CD4-positive, alpha-beta T cell treated with Interleukin-6 at 100 ng/mL for 8 hours (primary cell): ENCODE measurements around the gene P3H4.
A peak's percentile ranks its signal among the peaks of the same experiment; 100 is the strongest.
"Not testable (repeated sequence)": the region's sequence is repeated elsewhere in the genome, so short reads cannot be mapped to it uniquely, and the experiment has no call there.

Experiments
- DNase-seq: peaks from one replicate; pipeline ENCODE4 v3.0.0-alpha.2; 2020; ENCODE audit warnings: mixed read lengths, low spot score

P3H4 gene

DNA sequence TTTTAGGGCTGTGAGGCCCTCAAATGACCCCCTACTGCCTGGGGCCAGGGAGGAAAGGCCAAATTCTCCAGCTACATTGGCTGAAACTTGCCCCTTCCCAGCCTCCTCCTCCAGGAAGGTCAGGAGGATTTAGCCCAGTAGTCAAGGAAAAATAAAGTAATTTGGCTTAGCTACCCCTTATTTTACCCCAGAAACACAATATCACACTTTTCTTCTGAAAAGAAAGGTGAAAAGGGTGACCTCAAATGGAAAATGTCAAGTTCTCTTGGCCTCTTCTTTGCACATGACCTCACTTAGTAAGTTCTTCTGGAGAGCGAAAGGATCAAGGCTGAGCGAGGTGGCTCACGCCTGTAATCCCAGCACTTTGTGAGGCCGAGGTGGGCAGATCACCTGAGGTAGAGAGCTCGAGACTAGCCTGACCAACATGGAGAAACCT lies 17.2 kb downstream of the P3H4 start:
- no peak for DNase-seq

DNA sequence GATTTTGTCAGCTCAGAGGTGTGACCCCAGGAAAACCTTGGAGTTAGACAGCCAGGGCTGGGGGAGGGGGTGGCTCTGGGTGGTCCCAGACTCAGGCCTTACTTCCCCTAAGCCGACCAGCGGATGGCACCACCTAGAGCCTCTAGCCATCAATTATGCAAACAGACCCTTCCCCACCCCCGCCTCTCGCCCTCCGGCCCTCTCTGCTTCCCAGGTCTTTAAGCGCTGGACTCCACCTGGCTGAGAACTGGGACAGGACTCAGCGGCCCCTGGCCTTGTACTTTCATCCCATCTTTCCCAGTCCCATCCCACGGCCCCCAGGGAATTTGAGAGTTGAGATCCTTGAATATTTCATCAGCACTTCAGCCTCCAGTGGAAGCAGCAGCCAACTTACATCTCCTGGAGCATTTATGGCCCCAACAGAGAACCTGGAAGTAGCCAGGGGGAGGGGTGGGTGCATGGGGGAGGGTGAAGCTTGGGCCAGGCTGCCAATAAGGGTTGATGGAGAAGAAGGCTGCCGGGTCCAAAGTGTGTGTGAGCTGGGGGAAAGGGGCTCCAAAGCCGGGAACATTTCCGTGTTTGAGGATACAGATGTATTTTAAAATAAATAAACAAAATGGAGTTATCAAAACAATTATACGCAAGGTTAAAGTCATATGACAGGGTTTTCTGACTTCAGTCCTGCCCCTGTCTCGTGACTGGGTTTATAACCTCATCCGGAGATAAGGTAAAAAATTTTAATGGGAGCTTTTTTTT lies 17.8 kb downstream of the P3H4 start:
- no peak for DNase-seq

DNA sequence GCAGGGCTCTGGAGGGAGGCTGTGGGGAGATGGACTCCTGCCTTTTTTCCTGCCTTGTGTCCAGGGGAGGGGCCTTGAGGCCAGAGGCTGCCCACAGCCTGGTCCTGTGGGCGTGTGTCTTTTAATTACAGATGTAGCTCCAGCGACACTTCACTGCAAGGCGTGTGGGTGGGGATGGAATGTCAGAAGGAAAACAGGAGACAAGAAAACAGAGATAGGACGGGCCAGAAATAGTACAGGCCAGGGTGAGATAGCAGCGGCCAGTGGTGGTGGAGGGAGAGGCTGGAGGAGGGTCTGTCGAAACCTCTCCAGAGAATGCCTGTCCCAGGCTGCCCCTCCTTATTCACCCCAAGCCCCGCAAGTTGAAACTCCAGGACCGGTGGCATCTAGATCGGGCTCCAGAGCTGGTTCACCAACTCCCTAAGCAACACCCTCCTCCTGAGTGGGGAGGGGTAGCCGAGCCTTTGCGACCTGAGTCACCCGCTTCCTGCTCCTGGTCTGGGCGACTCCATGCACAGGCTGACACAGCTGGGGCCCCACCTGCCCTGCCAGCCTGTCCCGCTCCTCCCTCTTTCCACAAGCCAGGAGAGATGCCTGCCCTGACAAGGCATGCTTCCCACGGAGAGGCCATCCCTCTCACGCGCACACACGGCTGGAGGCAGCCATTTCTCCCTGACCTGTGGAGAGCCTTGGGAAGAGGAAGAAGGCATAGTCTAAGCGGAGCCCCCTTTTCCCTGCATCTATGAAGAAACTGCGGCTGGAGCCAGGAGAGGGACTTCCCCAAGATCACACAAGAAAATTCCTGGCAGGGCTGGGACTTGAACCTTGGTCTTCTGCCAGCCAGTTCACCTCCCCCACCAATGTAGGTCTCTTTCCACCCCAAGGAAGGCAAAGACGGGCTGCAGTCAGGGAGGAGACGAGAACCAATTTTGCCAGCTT lies 18.6 kb downstream of the P3H4 start:
- DNase-seq: no peak

DNA sequence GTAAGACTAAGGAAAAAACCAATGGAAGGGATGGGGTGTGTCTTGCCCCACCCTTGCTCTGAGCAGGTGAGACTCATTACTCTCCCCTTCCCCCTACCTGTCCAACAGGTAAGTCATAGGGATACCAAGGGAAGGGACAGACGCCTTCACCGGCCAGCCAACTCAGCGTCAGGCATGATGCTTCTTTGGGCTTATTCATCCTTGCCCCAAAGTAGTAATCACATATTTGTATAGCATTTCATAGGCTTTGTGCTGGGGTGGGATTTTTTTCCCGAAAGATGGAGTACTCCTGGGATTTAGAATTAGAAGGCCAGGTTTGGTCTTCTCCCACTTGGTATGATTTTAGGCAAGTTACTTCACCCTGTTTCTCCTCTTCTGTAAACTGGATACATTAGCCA lies 24.7 kb downstream of the P3H4 start:
- no peak for DNase-seq

DNA sequence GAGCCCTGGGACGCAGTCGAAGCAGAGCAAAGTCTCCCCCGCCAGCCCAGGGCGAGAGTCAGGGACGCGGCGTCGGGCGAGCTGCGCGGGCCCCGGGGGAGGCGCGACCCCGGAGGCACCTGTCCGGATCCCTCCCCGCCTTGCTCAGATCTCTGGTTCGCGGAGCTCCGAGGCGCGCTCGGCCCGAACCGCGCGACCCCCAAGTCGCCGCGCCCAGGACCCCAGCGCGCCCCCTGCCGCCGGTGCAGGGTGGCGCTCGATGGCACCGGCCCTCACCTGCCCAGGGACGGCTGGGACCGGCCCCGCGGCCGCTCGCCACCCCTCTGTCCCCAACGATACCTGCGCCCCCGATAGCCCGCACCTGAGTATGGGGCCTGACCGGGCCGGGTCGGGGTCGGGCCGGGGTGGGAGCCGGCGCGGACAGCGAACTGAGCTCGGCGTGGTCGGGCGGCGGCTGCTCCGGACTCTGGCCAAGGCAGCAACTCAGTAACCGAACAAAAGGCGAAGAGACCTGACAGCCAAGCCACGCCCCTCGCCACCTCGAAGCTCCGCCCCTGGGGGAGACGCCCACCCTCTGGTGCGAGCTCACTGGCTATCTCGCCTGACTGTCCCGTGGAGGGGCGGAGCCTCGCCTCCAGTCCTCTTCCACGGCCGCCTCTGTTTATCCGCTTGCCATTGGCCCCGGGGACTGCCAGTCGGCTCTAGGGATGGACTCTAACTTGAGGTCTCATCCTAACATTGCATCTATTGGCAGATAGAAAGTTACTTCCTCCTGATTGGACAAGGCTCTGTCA lies 25.3 kb downstream of the P3H4 start, which contains the start of gene JUP:
TSS of gene JUP (minus strand) at position 485 of the 794 bp plus-strand sequence. CDS start 14,857 bp downstream, outside the sequence.
- peak; percentile 87 for DNase-seq

DNA sequence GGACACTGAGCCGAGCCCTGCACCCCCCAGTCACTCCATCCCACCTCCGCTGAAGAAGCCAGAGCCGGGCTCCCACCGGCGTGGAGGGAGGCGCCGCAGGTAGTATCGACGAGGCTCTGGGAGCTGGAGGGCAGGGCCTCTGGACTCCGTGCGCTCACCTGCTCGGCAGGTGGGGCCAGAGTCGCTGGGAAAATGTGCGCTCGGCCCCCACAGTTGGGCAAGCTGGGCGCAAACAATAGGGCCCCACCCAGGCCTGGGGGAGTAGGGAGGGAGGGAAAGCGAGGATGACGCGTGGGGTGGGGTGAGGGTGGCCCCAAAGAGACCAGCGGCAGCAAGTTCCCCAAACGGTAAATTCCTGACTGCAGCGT lies 25.9 kb downstream of the P3H4 start:
- no peak for DNase-seq

DNA sequence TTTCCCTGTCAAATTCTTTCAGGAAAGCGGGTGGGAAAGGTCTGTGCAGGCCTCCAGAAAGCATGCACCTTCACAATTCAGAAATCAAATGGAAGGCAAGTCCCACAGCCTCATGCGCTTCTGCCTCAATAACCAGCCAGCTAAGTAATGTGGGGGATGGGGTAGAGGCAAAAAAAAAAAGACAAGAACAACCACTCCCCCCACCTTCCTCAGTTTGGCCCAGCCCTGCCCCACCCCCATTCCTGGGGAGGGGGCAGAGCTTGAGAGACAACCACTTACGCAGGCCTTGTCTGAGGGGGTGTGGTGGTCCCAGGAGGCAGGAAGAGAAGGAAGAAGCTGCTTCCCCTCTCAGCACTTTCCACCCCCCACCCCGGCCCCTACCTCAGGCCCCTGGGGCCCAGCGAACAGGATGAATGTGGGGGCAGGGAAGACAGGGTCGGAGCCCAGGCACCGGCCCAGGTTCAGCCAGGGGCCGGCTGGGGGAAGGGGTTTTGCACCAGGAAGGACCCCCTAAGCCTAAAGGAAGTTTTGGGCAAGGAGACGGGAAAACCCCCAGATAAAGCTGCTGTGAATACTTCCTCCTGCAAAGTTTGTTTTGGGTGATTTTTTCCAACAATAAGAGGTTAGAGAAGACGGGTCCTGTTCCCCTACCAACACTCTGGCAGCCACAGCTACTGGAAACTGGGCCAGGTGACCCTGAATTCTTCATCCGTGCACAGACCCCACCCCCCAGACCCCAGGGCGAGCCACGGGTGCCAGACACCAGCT lies 26.5 kb downstream of the P3H4 start:
- no peak for DNase-seq

DNA sequence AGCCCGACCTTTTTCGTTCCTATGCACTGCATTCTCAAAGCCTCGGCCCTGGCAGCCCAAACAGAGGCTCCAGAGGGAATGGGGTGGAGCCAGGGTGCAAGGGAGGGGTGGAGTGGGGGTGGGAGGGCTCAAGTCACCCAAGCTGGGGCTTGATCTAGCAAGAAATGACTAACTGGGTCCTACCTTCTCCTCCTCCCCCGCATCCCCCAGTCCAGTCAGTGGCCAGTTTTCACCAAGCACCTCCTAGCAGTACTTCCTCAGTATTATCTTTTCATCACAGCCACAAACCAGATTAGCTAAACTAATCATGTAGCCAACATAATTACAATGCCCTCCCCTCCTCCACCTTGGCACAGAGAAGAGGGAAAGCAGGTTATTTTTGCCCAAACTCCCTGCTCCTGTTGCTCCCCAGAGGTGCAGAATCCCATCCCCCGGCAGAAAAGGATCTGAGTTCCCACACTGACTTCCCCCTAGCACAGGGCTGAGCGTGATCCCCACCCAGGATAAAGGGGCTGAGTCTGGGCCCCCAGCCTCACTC lies 27.5 kb downstream of the P3H4 start:
- DNase-seq: no peak

DNA sequence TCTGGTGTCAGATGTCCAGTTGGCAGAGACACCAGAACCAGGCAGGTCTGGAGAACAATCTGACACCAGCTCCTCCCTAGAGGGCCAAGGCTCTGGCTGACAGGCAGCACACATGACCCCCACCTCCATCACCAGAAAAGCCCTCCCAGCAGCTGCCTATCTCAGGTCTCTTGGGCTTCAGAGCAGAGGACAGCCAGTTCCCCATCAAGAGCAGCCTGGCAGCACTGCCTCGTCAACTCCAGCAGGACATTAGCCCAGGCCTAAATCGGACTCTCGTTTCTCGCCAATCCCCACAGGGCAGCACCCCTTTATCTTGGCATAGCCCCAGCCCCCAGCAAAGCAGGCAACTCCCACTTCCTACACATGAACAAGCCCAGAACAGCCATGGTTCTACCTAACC lies 29.6 kb downstream of the P3H4 start:
- no peak for DNase-seq

DNA sequence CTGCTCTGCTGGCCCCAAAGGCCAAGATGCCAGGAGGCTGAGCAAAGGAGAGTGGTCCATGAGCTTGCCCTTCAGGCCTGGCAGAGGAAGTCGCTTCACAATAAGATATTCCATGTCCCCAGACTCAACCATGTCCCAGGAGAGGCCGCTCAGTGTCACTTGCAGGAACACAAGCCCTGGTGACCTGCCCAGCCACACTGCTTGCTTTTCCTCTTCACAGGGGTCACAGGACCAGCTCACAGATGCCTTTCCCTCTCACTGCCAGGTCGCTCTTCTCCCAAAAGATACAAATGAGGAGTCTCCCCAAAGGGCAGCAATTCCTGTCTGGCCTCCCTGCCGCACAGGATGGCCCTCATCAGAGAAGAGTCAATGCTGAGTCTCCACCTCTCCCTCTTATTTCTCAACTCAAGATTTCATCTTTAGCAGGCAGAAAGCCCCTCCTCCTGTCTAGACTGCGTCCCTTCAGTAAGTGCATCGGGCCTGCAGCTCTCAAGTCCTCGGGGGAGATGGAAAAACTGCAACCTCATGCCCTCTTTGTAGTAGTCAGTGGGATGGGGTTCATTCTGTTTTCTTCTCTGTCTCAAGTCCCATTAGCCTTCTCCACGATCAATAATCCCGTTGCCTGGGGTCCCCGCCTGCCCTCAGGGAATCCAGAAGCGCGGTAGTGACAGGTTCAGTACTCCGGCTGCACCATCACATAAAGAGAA lies 30.2 kb downstream of the P3H4 start:
- DNase-seq: no peak

DNA sequence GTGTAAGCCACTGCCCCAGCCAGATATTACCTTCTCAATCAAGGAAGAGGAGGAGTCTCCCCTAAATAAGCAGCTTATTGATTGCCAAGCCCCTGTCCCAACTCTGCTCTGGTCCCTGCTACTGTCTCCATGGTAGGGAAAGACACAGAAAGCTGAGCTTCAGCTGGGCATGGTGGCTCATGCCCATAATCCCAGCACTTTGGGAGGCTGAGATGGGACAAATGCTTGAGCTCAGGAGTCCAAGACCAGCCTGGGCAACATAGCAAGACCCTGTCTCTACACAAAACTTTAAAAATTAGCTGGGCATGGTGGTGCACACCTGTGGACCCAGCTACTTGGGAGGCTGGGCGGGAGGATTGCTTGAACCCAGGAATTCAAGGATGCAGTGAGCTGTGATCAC lies 31.8 kb downstream of the P3H4 start:
- no peak for DNase-seq

DNA sequence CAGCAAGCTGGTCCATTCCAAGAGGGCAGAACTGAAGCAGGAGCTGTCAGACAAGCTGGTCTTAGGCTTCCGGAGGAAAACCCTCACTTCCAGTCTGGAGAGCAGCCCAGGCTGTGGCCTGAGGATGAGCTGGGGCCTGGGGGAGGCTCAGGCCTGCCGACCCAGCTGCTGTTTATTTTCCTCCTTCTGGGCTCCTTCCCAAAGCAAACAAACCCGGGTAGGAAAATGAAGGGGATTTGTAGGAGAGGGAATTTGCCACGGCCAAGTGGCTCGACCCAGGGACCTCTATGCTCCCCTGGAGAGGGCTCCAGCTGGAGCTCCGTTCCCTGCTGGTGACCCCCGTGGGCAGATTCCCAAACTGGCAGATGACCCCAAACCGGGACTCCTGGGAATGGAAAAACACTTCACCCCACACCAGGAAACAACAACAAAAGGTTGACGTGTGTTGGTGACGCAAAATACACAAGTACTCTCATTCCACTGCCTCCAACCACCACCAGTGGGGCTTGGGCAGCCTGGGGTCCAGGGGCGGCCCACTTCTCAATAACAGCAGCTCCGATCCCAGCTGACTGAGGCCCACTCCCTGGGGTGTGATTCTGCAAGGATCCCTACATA lies 34.1 kb downstream of the P3H4 start:
- no peak for DNase-seq

DNA sequence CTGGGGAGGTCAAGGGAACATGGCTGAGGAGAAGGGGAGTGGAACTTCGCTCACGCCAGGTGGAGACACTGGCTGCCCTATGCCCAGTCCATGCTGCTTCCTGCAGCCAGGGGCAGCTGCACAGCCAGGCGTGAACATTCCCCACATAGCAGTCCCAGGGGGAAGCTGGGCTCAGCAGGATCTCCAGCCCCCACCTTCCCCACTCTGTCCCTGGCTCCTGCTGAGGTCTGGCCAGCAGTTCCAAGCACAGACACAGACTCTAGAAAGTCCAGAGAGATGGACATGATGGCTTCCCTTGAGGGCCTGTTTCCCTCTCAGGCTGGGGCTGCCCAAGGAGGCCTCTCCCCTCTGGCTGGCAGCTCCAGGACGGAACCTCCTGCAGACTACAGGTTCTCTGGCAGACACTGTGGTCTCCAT lies 34.6 kb downstream of the P3H4 start:
- no peak for DNase-seq

DNA sequence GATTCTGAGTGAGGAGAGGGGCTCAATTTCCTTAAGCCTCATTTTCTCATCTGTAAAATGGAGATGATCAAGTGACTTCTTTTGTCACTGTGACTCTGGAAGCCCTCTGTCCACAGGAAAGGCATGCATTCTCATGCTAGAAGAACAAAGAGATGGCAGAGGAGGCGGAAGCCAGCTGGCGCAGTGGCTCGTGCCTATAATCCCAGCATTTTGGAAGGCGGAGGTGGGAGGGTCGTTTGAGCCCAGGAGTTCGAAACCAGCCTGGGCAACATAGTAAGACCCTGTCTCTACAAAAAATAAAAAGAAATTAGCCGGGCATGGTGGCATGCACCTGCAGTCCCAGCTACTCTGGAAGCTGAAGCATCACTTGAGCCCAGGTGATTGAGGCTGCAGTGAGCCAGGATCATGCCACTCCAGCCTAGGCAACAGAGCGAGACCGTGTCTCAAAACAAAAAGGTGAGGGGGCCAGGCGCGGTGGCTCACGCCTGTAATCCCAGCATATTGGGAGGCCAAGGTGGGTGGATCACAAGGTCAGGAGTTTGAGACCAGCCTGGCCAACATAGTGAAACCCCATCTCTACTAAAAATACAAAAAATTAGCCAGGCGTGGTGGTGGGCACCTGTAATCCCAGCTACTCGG lies 35.4 kb downstream of the P3H4 start:
- DNase-seq: not testable (repeated sequence)

DNA sequence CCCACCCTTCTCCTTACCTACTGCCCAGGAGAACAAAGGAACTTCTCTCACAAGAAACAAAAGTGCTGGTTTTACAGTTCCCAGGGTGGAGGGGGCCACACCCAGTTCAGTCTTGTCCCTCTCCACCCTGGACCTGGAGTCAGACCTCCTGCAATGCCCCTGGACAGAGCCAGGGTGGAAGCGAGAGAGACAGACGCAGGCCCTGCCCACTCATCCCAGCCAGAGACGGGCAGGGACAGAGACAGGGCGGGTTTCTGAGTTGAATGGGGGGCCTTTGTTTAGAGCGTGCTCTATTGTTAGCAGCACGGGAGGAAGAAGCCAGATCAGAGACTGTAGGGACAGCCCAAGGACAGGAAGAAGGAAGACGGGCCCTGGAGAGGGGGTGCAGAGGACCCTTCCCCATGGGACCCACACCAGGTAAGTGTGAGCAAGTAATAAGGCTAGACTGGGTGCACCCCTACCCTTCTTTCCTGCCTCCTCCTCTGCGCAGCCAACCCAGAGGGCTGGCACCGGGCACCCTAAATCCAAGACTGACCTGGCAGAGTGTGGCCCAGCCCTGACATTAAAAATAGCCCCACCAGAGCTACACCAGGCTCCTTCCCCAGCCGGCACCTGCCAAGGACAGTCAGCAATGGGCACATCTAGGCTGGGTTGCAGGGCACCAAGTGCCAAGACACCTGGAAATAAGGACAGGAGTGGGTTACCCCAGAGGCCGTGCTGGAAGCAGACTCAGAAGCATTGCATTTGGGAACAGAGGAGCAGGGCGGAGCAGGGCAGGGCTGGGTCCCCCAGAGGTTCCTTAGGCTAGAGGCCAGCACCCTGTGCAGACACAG lies 36.1 kb downstream of the P3H4 start:
- DNase-seq: no peak

DNA sequence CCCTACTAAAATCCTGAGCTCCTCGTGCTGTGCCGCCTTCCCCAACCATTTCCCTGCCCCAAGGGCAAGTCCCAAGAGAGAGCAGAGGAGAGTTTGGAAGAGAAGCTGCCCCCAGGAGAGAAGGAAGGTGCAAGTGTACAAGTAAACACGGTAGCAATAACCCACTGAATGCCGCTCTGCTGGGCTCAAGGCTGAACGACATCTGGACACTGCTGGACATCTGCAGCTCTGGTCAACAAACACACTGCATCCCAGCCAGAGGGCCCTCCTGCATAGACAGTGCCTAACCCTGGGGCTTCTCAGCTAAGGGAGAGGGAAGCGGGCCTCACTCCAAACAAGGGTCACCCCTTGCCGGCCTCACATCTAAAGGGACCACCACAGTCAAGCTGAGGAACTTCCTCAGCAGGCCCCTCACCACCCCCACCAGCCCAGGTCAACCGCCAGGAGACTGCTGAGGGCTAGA lies 38.0 kb downstream of the P3H4 start:
- DNase-seq: no peak

DNA sequence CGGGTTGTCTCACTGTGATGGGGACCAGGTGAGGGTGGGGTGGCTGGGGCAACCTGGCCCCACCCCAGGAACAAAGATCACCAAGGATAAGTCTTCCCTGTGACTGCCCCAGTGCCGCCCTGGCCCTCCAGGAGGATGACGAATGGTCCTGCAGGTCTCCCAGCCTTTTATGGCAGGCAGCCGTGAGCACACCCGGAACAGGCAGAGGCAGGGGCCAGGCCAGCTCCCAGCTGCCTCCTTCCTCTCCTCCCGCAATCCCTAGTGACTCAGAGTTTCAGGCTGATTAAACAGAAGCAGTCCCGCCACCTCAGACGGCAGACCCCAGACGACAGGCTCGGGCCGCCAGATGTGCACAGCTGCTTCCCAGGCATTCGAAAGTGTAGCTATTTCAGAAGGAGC lies 38.6 kb downstream of the P3H4 start:
- DNase-seq: no peak

DNA sequence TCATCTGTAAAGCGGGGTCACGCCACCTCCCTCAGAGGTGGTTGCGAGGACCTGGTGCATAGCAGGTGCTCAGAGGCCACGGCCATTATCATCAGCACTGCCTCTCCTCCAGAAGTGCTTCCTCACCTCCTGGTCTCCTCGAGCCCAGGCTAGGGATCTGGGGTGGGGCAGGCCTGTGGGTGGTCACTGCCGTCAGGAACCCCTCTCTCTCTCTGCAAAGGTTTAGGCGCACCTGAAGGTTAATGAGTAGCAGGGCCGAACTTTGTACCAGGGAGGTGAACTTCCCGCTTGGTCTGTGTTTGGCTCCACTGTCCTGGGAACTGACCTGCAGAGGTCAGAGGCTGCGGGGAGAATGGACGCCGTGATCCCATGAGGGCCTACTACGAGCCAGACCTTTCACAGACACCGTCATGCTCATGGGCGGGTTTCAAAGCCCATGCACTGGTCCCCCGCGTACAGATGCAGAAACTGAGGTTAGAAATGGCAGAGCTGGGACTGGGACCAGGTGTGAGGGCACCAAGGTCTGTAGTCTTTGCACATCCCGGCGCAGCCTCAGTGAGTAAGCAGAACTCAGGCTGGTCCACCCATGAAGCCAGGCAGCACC lies 39.1 kb downstream of the P3H4 start:
- DNase-seq: no peak
